Kidney epithelial cell (primary cell): Measurements from ENCODE around the gene ACAP3. TPM values are rescaled to one million over a fixed set of nuclear protein-coding genes. Genes with fewer than 3 reads are reported as not detected.

Experiments used
- DNase-seq: peaks from one replicate; pipeline ENCODE4 v3.0.0-alpha.2; 2010; ENCODE audit warnings: low read depth
- H3K27me3 ChIP-seq: 2 replicates; pipeline ENCODE4 v1.6.0; 2011; ENCODE audit warnings: low read length; ENCODE audit not compliant: control insufficient read depth, insufficient read depth
- H3K36me3 ChIP-seq: 2 replicates; pipeline ENCODE4 v1.5.1; 2011; ENCODE audit warnings: low read length; ENCODE audit not compliant: control insufficient read depth, insufficient read depth
- H3K4me3 ChIP-seq: 2 replicates; pipeline ENCODE4 v1.5.1; 2011; ENCODE audit warnings: low read depth, mild to moderate bottlenecking, control low read depth, low read length
- CTCF ChIP-seq: IDR thresholded peaks from 2 replicates; pipeline ENCODE4 v1.5.1; 2011; ENCODE audit warnings: mild to moderate bottlenecking, moderate library complexity, low read length, control low read depth, inconsistent platforms; ENCODE audit not compliant: insufficient read depth, poor library complexity, severe bottlenecking
- total RNA-seq: library from RNA; depleted of rRNA; stranded (reverse); fragments of >200 nt; gene quantifications from 2 replicates; pipeline ENCODE4 v1.2.3, GENCODE V29; 2015

The ACAP3 gene
- total RNA-seq, 1 donor from 2014 or later: 37.9 TPM

GRCh38 chr1:1259540-1259939 lies 48.2 kb downstream of the ACAP3 start:
- no peak for TF ChIP-seq CTCF
- Histone ChIP-seq H3K36me3 (peaks cover 1% of the 10 kb centered on the region), H3K4me3 (no peak overlapping the region), H3K27me3 (no peaks in the 10 kb centered on the region)
- no peak for DNase-seq

DNA sequence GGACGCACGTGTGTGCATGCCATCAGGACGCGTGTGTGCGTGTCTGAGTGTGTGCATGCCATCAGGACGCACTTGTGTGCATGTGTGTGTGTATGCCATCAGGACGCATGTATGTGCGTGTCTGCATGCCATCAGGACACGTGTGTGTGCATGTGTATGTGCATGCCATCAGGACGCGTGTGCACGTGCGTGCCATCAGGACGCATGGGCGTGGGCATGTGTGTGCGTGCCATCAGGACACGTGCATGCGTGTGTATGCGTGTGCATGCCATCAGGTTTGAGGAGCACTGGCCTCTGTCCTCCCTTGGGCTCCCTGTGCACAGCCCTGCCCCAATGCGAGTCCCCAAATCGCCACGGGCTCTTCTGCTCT lies 48.6 kb downstream of the ACAP3 start:
- H3K36me3 ChIP-seq: peaks cover 1% of the 10 kb centered on the region
- H3K4me3 ChIP-seq: no peak overlapping the region
- no peak for TF ChIP-seq CTCF
- H3K27me3 ChIP-seq: no peaks in the 10 kb centered on the region
- DNase-seq: no peak

DNA sequence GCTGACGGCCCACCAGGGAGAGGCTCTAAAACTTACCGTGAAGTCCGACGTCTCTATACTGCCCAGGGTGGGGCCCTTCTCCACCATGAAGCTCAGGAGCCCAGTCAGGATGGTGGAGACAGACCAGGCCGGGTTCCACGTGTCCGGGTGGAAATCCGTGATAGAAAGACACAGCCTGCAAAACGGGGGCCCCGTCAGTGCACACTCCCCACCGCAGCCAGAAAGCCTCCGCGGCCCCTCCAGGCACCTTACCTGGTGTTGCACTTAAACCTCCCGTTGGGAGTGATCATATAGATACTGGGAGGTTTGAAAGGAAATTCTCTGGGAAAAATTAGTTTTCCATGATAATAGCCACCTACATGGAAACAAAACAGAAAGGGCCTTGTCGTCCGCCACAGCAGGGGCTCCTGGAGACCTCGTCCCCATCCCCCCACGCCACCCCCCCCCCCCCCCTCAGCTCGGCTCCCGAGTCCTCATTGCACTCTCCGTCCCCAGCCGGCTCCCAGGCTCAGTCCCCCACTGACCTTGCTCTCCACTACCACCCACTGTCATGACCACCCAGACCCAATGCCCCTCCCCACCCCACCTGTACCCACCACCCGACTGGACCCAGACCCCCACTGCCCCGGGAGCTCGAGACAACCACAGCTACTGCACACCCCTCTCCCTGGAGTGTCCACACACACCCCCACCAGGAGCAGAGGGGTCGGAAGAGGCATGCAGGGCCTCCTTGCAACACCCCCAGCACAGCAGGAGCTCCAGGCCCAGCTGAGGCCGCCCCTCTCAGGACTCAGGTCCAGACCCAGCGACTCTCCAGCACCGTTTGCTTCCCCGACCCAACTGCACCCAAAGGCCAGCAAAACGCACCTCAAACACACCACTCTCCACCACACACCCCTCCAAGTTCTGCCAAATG lies 50.5 kb downstream of the ACAP3 start:
- no peaks in the 10 kb centered on the region for H3K27me3 ChIP-seq
- no peak for DNase-seq
- no peak for TF ChIP-seq CTCF
- no peak overlapping the region for H3K4me3 ChIP-seq
- H3K36me3 ChIP-seq: peaks cover 1% of the 10 kb centered on the region

DNA sequence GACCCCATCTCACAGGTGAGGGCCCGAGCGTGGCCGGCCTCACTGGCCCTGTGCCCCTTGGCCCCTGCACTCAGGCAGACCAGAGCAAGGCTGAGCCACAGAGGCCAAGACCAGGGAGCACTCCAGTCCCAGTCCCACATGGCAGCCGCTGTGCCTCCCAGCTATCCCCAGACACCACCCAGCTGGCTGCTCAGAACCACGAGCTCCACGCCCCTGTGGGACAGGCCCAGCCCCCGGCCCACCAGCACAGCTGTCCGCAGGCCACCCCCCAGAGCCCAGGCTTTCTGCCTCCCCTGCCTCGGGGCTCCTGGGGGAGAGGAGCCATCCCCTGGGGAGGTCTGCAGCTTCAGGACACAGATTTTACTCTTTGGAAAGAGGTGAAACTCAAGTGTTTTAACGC lies 52.1 kb downstream of the ACAP3 start:
- TF ChIP-seq CTCF: no peak
- Histone ChIP-seq H3K27me3 (no peaks in the 10 kb centered on the region), H3K36me3 (peaks cover 1% of the 10 kb centered on the region), H3K4me3 (no peak overlapping the region)
- DNase-seq: no peak

- Histone ChIP-seq H3K4me3 (no peak overlapping the region), H3K27me3 (no peaks in the 10 kb centered on the region), H3K36me3 (peaks cover 1% of the 10 kb centered on the region)
- no peak for DNase-seq
- no peak for TF ChIP-seq CTCF
These were observed 52.7 kb downstream of the ACAP3 start for GRCh38 chr1:1255078-1255477.

DNA sequence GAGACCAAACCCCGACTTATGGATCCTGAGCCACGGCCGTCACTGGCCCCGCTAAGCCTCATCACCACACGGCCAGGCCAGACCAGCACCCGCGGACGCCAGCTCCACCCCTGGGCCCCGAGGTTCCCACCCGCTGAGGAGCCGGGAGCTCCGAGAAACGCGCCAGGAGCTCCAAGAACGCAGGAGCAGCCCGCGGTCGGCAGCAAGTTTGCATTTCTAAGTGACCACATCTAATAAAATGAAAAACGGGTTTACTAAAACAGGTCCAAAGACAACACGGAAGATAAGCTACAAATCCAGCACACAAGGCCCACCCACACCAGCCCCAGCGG lies 53.1 kb downstream of the ACAP3 start:
- no peak for TF ChIP-seq CTCF
- Histone ChIP-seq H3K27me3 (no peaks in the 10 kb centered on the region), H3K36me3 (peaks cover 1% of the 10 kb centered on the region), H3K4me3 (no peak overlapping the region)
- DNase-seq: no peak
